Measurements from ENCODE around the gene PIGS.

The PIGS gene

GRCh38 chr17:28519236-28519635 is 52.1 kb downstream of the PIGS start:
- in situ Hi-C loops (cut with HindIII; ENCODE audit: low pct_ligation_motif_present, low pct_unique_long_range_greater_than_20kb, low sequenced_read_pairs): no loop called here
- DNase-seq: no peak

DNA sequence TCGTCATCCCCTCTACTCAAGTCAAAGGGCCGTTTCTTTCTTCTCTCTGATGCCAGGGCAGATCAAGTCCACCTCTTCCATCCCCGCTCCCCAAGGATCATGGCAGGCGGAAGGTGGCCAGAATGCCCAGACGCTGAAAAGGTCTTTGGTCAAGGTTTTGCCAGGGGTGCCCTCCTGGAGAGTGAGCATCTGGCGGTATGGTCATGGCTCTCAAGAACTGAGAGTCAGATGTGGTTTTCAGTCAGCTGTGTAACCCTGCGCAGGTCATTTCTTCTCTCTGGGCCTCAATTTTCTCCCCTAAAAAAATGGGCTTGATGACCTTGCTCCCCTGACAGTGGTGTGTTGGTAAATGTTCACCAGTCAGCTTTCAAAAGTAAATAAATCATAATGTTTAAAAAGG is 52.7 kb downstream of the PIGS start:
- in situ Hi-C loops (cut with HindIII; ENCODE audit: low pct_ligation_motif_present, low pct_unique_long_range_greater_than_20kb, low sequenced_read_pairs): no loop called here

DNA sequence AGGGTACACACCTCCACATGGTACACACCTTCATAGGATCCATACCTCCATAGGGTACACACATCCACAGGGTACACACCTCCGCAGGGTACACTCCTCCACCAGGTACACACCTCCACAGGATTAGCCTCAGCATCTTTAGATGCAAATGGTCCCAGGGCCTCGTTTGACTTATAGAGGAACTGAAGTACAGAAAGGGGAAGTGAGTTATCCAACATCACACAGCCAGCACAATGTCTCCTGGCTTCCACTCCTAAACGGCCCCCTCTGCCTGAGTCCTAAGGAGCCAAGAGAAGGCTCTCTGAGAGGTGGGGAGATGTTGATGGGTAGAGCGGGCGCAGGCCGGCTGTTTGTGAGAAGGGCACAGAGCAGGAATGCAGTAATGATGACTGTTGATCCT is 53.2 kb downstream of the PIGS start:
- in situ Hi-C loops (cut with HindIII; ENCODE audit: low pct_ligation_motif_present, low pct_unique_long_range_greater_than_20kb, low sequenced_read_pairs): no loop called here
- no peak for DNase-seq

More for the DNA sequence above, 52.7 kb downstream of the PIGS start:
- DNase-seq: no peak

GRCh38 chr17:28515518-28515917 is 55.8 kb downstream of the PIGS start:
- in situ Hi-C loops (cut with HindIII; ENCODE audit: low pct_ligation_motif_present, low pct_unique_long_range_greater_than_20kb, low sequenced_read_pairs): no loop called here
- DNase-seq: no peak

GRCh38 chr17:28514561-28515002 is 56.7 kb downstream of the PIGS start:
- in situ Hi-C loops (cut with HindIII; ENCODE audit: low pct_ligation_motif_present, low pct_unique_long_range_greater_than_20kb, low sequenced_read_pairs): no loop called here
- DNase-seq: no peak

DNA sequence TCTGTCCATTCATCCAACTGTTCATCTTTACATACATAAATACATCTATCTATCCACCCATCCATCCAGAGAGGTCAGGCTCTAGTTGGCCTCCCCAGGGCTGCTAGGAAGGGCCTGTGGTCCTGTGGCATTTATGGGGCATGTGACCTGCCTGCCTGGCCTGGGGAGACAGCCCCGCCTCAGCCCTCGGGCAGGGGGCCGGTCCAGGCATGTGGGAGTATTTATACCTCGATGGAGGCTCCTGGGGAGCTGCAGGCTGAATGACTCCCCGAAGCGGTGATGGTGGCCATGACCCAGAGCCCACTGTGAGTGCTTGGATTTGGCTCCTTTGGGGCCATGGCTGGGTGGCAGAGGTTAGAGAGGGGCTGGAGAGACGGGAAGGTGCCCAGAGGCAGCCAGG is 57.8 kb downstream of the PIGS start:
- no peak for DNase-seq
- in situ Hi-C loops (cut with HindIII; ENCODE audit: low pct_ligation_motif_present, low pct_unique_long_range_greater_than_20kb, low sequenced_read_pairs): no loop called here

DNA sequence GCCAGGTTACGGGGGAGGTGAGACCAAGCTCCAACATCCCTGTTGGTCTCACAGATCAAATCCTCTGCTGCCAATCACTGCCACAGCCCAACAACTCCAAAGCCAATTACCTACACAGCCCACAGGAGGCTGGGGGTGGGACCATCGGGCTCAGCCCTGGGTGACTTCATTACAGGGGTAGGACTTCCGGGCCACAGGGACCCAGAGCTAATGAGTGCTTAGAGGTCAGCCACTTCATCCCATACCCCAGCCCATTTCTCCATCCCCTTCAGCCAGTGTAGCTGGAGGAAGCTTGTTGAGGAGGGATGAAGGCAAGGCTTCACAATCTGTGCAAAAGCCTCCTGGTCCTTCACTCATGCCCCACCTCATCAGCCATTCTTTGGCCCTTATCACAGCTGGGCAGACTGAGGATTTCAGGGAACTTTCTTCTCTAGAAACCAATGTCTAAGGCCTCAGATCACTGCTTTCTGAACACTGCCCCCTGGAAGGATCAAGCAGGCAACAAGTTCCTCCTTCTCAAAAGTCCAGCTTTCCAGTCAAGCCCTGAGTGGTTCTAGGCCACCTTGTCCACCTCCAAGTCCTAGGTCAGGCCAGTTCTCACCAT is 59.4 kb downstream of the PIGS start:
- no peak for DNase-seq
- in situ Hi-C loops (cut with HindIII; ENCODE audit: low pct_ligation_motif_present, low pct_unique_long_range_greater_than_20kb, low sequenced_read_pairs): no loop called here

DNA sequence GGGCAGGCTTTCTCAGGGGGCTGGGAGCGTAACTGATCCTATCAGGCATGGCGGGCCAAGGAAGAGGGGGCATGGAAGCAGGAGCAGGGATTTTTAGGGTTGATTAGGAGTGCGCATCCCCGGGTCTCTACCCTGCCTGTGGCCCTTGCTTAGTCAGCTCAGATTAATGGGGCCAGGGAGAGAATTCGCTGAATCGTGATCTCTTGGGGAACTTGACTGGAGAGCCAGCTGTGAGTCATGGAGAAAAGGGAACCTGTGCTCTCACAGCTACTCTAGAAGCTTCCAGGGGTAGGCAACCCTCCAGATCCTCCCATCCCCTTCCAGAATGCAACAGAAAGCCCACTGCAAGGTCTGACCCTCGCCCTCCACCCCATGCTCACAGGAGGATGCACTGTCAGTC is 61.5 kb downstream of the PIGS start:
- no peak for DNase-seq
- in situ Hi-C loops (cut with HindIII; ENCODE audit: low pct_ligation_motif_present, low pct_unique_long_range_greater_than_20kb, low sequenced_read_pairs): no loop called here

DNA sequence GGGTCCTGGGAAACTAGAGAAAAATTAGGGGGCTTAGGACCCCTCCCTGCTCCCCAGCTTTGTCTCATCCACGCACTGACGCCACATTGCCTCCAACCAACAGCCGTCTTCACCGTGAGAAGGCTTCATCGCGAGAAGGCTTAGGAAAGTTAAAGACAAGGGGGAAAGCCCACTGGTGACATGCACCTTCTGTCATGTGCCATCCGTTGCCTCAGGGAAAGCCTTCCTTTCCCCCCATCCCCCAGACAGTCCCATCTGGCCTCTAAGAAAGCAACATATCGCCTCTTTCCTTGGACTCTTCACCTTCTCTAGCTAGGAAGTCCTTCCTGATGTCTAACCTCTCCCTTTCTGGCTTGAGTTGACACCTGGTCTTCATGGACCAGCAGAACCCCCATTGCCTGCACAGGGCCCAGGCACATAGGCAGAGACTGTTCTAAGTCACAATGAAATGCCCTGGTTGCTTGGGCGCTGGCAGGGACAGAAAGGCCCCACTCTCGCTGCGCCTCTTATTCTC is 63.1 kb downstream of the PIGS start:
- in situ Hi-C loops (cut with HindIII; ENCODE audit: low pct_ligation_motif_present, low pct_unique_long_range_greater_than_20kb, low sequenced_read_pairs): no loop called here
- DNase-seq: no peak

DNA sequence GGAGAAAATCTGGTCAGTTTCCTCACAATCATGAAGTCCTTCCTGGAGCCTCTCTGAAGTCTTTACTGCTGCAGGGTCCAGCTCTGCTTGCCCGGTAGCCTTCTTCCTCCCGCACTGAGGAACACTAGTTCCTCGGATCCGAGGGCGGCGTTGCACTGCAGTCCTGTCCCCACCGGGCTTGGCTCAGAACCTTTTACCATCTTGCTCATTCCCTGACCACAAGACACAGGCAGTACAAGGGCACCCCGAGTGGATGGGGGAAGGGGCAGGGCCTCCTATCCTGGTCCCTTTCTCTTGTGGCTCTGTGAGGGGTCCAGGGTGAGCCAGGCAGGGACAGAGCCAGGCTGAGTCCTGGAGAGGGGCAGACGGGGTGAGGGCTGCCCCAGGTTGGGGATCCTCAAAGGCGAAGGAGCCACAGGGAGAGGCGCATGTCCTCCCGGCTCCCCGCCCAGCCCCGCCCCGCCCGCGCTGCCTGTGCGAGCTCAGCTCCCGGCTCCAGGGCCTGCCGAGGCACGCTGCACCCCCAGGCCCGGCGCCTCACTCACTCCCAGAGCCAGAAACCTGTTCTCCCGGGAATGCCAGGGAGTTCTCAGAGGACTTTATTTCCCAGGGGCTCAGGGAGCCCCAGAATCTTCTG is 63.6 kb downstream of the PIGS start:
- no peak for DNase-seq
- in situ Hi-C loops (cut with HindIII; ENCODE audit: low pct_ligation_motif_present, low pct_unique_long_range_greater_than_20kb, low sequenced_read_pairs): no loop called here

GRCh38 chr17:28506763-28507487 is 64.4 kb downstream of the PIGS start:
- in situ Hi-C loops (cut with HindIII; ENCODE audit: low pct_ligation_motif_present, low pct_unique_long_range_greater_than_20kb, low sequenced_read_pairs): no loop called here
- no peak for DNase-seq

- in situ Hi-C loops (cut with HindIII; ENCODE audit: low pct_ligation_motif_present, low pct_unique_long_range_greater_than_20kb, low sequenced_read_pairs): no loop called here
- no peak for DNase-seq
These were observed 65.2 kb downstream of the PIGS start, which contains the start of gene FOXN1 for GRCh38 chr17:28505986-28506665. FOXN1 (plus strand) TSS chr17:28506348; CDS start chr17:28523970, 17,622 bp downstream.

DNA sequence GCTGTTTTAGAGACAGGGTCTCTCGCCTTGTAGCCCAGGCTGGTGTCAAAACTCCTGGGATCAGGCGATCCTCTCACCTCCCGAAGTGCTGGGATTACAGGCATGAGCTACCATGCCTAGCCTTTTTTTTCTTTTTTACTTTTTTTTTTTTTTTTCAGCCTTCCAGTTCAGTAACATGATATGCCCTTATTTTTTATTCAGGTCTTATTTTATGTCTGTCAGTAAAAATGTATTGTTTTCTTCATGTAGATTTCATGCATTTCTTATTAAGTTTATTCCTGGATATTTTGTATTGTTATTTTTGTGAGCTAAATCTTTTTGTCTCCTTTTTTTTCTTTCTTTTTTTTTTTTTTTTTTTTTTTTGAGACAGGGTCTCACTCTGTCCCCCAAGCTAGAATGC is 67.9 kb downstream of the PIGS start:
- in situ Hi-C loops (cut with HindIII; ENCODE audit: low pct_ligation_motif_present, low pct_unique_long_range_greater_than_20kb, low sequenced_read_pairs): no loop called here
- no peak for DNase-seq

All from ACHN (cell line).